Fibroblast of lung (primary cell): ENCODE data around the gene ANXA9. TPM values are rescaled to one million over a fixed set of nuclear protein-coding genes. Genes with fewer than 3 reads are reported as not detected.

ENCODE experiments used
- DNase-seq, 2 donors: peaks; one replicate each; pipeline versions ENCODE4 v3.0.0 to v3.0.0-alpha.2; 2010; ENCODE audit warnings: low read depth in 2 of 2
- H2AFZ ChIP-seq: 2 replicates; pipeline ENCODE4 v1.5.1; 2012; ENCODE audit warnings: low read length, control low read depth, inconsistent platforms
- H3K27ac ChIP-seq: 2 replicates; pipeline ENCODE4 v1.5.1; 2011; ENCODE audit warnings: low read length, control low read depth; ENCODE audit not compliant: insufficient read depth
- H3K27me3 ChIP-seq: 2 replicates; pipeline ENCODE4 v1.5.1; 2011; ENCODE audit warnings: mild to moderate bottlenecking, low read length; ENCODE audit not compliant: control insufficient read depth, insufficient read depth
- H3K36me3 ChIP-seq: 2 replicates; pipeline ENCODE4 v1.5.1; 2011; ENCODE audit warnings: low read length; ENCODE audit not compliant: control insufficient read depth, insufficient read depth
- H3K4me1 ChIP-seq: 2 replicates; pipeline ENCODE4 v1.5.1; 2011; ENCODE audit warnings: low read length; ENCODE audit not compliant: control insufficient read depth, insufficient read depth; ENCODE audit errors: extremely low read depth
- H3K4me2 ChIP-seq: 2 replicates; pipeline ENCODE4 v1.5.1; 2011; ENCODE audit warnings: low read length, control low read depth; ENCODE audit not compliant: insufficient read depth; ENCODE audit errors: extremely low read depth
- H3K4me3 ChIP-seq, 4 experiments: fragments of 200-600 bp in 1 of 4; sonication (generic) in 1 of 4; replicated peaks in 1 of 4; 2 replicates each; pipeline ENCODE4 v1.5.1; 2011 to 2016; ENCODE audit warnings: low read length in 4 of 4, low read depth in 3 of 4, mild to moderate bottlenecking in 3 of 4, control low read depth in 2 of 4, inconsistent platforms in 1 of 4, mixed read lengths in 1 of 4; ENCODE audit not compliant: insufficient read depth in 1 of 4; ENCODE audit errors: control extremely low read depth in 1 of 4
- H3K79me2 ChIP-seq: 2 replicates; pipeline ENCODE4 v1.5.1; 2012; ENCODE audit warnings: mild to moderate bottlenecking, low read length, inconsistent platforms; ENCODE audit not compliant: control insufficient read depth, insufficient read depth
- H3K9ac ChIP-seq: 2 replicates; pipeline ENCODE4 v1.5.1; 2011; ENCODE audit warnings: mild to moderate bottlenecking, low read length, control low read depth; ENCODE audit not compliant: insufficient read depth
- H3K9me3 ChIP-seq: 2 replicates; pipeline ENCODE4 v1.5.1; 2012; ENCODE audit warnings: low read depth, low read length; ENCODE audit not compliant: control insufficient read depth, insufficient read depth
- H4K20me1 ChIP-seq: 2 replicates; pipeline ENCODE4 v1.5.1; 2011; ENCODE audit warnings: low read length; ENCODE audit not compliant: control insufficient read depth, insufficient read depth; ENCODE audit errors: extremely low read depth
- CTCF ChIP-seq, 2 donors: IDR thresholded peaks in 1 of 2; conservative IDR thresholded peaks in 1 of 2; 1 replicate in 1 of 2; 2 replicates in 1 of 2; pipeline ENCODE4 v1.5.1; 2011 to 2012; ENCODE audit warnings: low read length in 2 of 2, control low read depth in 1 of 2, inconsistent platforms in 1 of 2, low read depth in 1 of 2, mild to moderate bottlenecking in 1 of 2
- EZH2 ChIP-seq: IDR thresholded peaks from 2 replicates; pipeline ENCODE4 v1.5.1; 2012; ENCODE audit warnings: low read length, control low read depth, mild to moderate bottlenecking; ENCODE audit errors: missing control alignments
- polyA plus RNA-seq, 2 donors: library from polyadenylated mRNA; depleted of rRNA in 1 of 2; stranded (reverse) in 1 of 2; unstranded in 1 of 2; fragments of >200 nt; gene quantifications; 2 replicates each; pipeline ENCODE4 v1.2.1, GENCODE V29; 2011 to 2012; ENCODE audit warnings: missing spikeins in 1 of 2
- total RNA-seq: library from RNA; depleted of rRNA; stranded (reverse); fragments of >200 nt; gene quantifications from 2 replicates; pipeline ENCODE4 v1.2.1, GENCODE V29; 2014

ANXA9 gene
- total and polyA plus RNA-seq, 2 donors (not counting 1 experiment from before 2014, with no cell fraction given) = 0.07 to 0.33 TPM

GRCh38 chr1:151039521-151039920 is 57.4 kb downstream of the ANXA9 start:
- Histone ChIP-seq H3K27me3 (no peaks in the 10 kb centered on the region), H3K4me3 (no peak overlapping the region), H3K4me1 (no peaks in the 10 kb centered on the region), H3K27ac (no peak overlapping the region), H4K20me1 (no peaks in the 10 kb centered on the region), H3K36me3 (no peaks in the 10 kb centered on the region), H2AFZ (no peak overlapping the region), H3K4me2 (no peak overlapping the region), H3K9ac (no peak overlapping the region), H3K9me3 (no peaks in the 10 kb centered on the region), H3K79me2 (no peaks in the 10 kb centered on the region)
- DNase-seq = no peak
- TF ChIP-seq EZH2 = no peak
- TF ChIP-seq CTCF (conservative IDR thresholded peaks at IDR 0.05 in 1 of 2, IDR thresholded peaks at IDR 0.05 in 1 of 2; ENCODE audit: low read depth in 1 of 2, low read length in 2 of 2) = no peak

DNA sequence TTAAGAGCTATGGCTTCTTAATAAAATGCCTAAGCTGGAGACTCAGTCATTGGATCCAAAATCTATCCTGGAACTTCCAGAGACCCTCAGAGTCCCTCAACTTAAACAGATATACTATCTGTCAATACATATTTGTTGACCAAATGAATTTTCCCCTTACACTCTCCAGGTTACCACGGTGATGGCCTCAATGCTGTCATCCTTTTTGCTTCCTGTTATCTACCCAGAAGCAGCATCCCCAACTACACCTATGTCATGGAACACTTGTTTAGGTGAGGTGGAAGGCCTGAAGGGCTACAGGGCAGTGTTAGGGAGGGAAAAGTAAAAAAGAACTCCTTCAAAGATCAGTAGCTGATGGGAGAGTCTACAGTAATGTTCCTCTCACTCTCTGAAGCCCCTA is 61.1 kb downstream of the ANXA9 start:
- DNase-seq = no peak
- Histone ChIP-seq H3K79me2 (peaks cover under 1% of the 10 kb centered on the region), H4K20me1 (no peaks in the 10 kb centered on the region), H3K4me3 (no peak overlapping the region), H3K9me3 (no peaks in the 10 kb centered on the region), H3K4me2 (no peak overlapping the region), H3K27ac (no peak overlapping the region), H2AFZ (no peak overlapping the region), H3K27me3 (no peaks in the 10 kb centered on the region), H3K36me3 (no peaks in the 10 kb centered on the region), H3K9ac (no peak overlapping the region), H3K4me1 (peaks cover under 1% of the 10 kb centered on the region)
- no peak for TF ChIP-seq EZH2
- TF ChIP-seq CTCF (conservative IDR thresholded peaks at IDR 0.05 in 1 of 2, IDR thresholded peaks at IDR 0.05 in 1 of 2; ENCODE audit: low read depth in 1 of 2, low read length in 2 of 2) = no peak

Other genes with a start within 250 kb of the ANXA9 start
- gene CTSS, start 216.5 kb upstream of the ANXA9 start, total RNA-seq = 2.6 and 4.6 TPM in 2 replicates
- 1.9 and 2.8 TPM in 2 replicates for gene CTSS, start 216.5 kb upstream of the ANXA9 start, polyA plus RNA-seq
- 461 and 479 TPM in 2 replicates for gene CTSK, start 174.0 kb upstream of the ANXA9 start, total RNA-seq
- gene CTSK, start 174.0 kb upstream of the ANXA9 start, polyA plus RNA-seq = 209 and 361 TPM in 2 replicates
- gene ARNT, start 105.7 kb upstream of the ANXA9 start, total RNA-seq = 32.4 and 37.3 TPM in 2 replicates
- 37.1 and 44.9 TPM in 2 replicates for gene ARNT, start 105.7 kb upstream of the ANXA9 start, polyA plus RNA-seq
- gene CTXND2, start 95.2 kb upstream of the ANXA9 start, total RNA-seq = not detected in 2 replicates
- gene CTXND2, start 95.2 kb upstream of the ANXA9 start, polyA plus RNA-seq = not detected in 2 replicates
- gene SETDB1, start 55.9 kb upstream of the ANXA9 start, total RNA-seq = 26.7 and 30.7 TPM in 2 replicates
- gene SETDB1, start 55.9 kb upstream of the ANXA9 start, polyA plus RNA-seq = 25.3 and 27.0 TPM in 2 replicates
- 138 and 190 TPM in 2 replicates for gene CERS2, start 7.5 kb upstream of the ANXA9 start, total RNA-seq
- gene CERS2, start 7.5 kb upstream of the ANXA9 start, polyA plus RNA-seq = 201 and 254 TPM in 2 replicates
- gene MINDY1, start 24.6 kb downstream of the ANXA9 start, total RNA-seq = 9.2 and 17.3 TPM in 2 replicates
- gene MINDY1, start 24.6 kb downstream of the ANXA9 start, polyA plus RNA-seq = 10.1 and 11.7 TPM in 2 replicates
- gene PRUNE1, start 26.2 kb downstream of the ANXA9 start, total RNA-seq = 6.3 and 7.2 TPM in 2 replicates
- gene PRUNE1, start 26.2 kb downstream of the ANXA9 start, polyA plus RNA-seq = 11.8 and 16.6 TPM in 2 replicates
- under 0.01 and 0.33 TPM in 2 replicates for gene BNIPL, start 54.3 kb downstream of the ANXA9 start, total RNA-seq
- gene BNIPL, start 54.3 kb downstream of the ANXA9 start, polyA plus RNA-seq = 0.07 and 0.10 TPM in 2 replicates
- gene C1orf56, start 65.5 kb downstream of the ANXA9 start, total RNA-seq = 2.8 and 3.5 TPM in 2 replicates
- gene C1orf56, start 65.5 kb downstream of the ANXA9 start, polyA plus RNA-seq = 1.4 and 1.5 TPM in 2 replicates
- 29.8 and 36.5 TPM in 2 replicates for gene CDC42SE1, start 77.3 kb downstream of the ANXA9 start, total RNA-seq
- gene CDC42SE1, start 77.3 kb downstream of the ANXA9 start, polyA plus RNA-seq = 49.9 and 55.0 TPM in 2 replicates
- gene MLLT11, start 78.1 kb downstream of the ANXA9 start, total RNA-seq = 0.77 and 2.8 TPM in 2 replicates
- gene MLLT11, start 78.1 kb downstream of the ANXA9 start, polyA plus RNA-seq = 7.2 and 10.4 TPM in 2 replicates
- gene GABPB2, start 88.5 kb downstream of the ANXA9 start, total RNA-seq = 12.8 and 13.9 TPM in 2 replicates
- gene GABPB2, start 88.5 kb downstream of the ANXA9 start, polyA plus RNA-seq = 13.0 and 14.9 TPM in 2 replicates
- 0.51 and 0.99 TPM in 2 replicates for gene SEMA6C, start 164.3 kb downstream of the ANXA9 start, total RNA-seq
- gene SEMA6C, start 164.3 kb downstream of the ANXA9 start, polyA plus RNA-seq = 0.76 and 0.94 TPM in 2 replicates
- not detected in 2 replicates for gene TNFAIP8L2, start 174.4 kb downstream of the ANXA9 start, total RNA-seq
- not detected in 2 replicates for gene TNFAIP8L2, start 174.4 kb downstream of the ANXA9 start, polyA plus RNA-seq
- gene LYSMD1, start 183.6 kb downstream of the ANXA9 start, total RNA-seq = 8.2 and 9.7 TPM in 2 replicates
- gene LYSMD1, start 183.6 kb downstream of the ANXA9 start, polyA plus RNA-seq = 3.6 and 4.6 TPM in 2 replicates
- 26.5 and 29.2 TPM in 2 replicates for gene SCNM1, start 183.9 kb downstream of the ANXA9 start, total RNA-seq
- gene SCNM1, start 183.9 kb downstream of the ANXA9 start, polyA plus RNA-seq = 29.7 and 32.7 TPM in 2 replicates
- not detected in 2 replicates for gene TMOD4, start 193.7 kb downstream of the ANXA9 start, total RNA-seq
- gene TMOD4, start 193.7 kb downstream of the ANXA9 start, polyA plus RNA-seq = 0.41 and 0.53 TPM in 2 replicates
- gene VPS72, start 207.9 kb downstream of the ANXA9 start, total RNA-seq = 42.9 and 47.5 TPM in 2 replicates
- gene VPS72, start 207.9 kb downstream of the ANXA9 start, polyA plus RNA-seq = 43.8 and 57.8 TPM in 2 replicates
- gene PIP5K1A, start 216.3 kb downstream of the ANXA9 start, total RNA-seq = 61.4 and 80.9 TPM in 2 replicates
- gene PIP5K1A, start 216.3 kb downstream of the ANXA9 start, polyA plus RNA-seq = 108 and 118 TPM in 2 replicates